ENCODE measurements around the gene RABGAP1L.

DNA sequence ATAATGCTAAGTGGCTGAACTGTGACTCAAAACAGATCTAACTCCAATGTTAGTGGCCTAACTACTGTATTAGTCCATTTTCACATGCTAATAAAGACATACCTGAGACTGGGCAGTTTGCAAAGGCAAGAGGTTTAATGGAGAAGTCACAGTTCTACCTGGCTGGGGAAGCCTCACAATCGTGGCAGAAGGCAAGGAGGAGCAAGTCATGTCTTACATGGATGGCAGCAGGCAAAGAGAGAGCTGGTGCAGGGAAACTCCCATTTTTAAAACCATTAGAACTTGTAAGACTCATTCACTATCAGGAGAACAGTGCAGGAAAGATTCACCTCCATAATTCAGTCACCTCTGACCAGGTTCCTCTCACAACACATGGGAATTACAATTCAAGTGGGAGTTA, 760.8 kb downstream of the RABGAP1L start:
- TF ChIP-seq POLR2A (IDR thresholded peaks at IDR 0.05) = no peak
- TF ChIP-seq, protein P1, sequence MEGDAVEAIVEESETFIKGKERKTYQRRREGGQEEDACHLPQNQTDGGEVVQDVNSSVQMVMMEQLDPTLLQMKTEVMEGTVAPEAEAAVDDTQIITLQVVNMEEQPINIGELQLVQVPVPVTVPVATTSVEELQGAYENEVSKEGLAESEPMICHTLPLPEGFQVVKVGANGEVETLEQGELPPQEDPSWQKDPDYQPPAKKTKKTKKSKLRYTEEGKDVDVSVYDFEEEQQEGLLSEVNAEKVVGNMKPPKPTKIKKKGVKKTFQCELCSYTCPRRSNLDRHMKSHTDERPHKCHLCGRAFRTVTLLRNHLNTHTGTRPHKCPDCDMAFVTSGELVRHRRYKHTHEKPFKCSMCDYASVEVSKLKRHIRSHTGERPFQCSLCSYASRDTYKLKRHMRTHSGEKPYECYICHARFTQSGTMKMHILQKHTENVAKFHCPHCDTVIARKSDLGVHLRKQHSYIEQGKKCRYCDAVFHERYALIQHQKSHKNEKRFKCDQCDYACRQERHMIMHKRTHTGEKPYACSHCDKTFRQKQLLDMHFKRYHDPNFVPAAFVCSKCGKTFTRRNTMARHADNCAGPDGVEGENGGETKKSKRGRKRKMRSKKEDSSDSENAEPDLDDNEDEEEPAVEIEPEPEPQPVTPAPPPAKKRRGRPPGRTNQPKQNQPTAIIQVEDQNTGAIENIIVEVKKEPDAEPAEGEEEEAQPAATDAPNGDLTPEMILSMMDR (IDR thresholded peaks at IDR 0.05) = no peak

Measured in right lobe of liver (tissue), 4 donors.